HG02884 (cell line): ENCODE data around the gene EPHA6.

Experiments used
- ATAC-seq: cut with Tn5 transposase; IDR thresholded peaks from one replicate; pipeline ENCODE4 v1.9.1; 2021; ENCODE audit warnings: mild to moderate bottlenecking, moderate library complexity; ENCODE audit not compliant: unreplicated experiment

Gene EPHA6

DNA sequence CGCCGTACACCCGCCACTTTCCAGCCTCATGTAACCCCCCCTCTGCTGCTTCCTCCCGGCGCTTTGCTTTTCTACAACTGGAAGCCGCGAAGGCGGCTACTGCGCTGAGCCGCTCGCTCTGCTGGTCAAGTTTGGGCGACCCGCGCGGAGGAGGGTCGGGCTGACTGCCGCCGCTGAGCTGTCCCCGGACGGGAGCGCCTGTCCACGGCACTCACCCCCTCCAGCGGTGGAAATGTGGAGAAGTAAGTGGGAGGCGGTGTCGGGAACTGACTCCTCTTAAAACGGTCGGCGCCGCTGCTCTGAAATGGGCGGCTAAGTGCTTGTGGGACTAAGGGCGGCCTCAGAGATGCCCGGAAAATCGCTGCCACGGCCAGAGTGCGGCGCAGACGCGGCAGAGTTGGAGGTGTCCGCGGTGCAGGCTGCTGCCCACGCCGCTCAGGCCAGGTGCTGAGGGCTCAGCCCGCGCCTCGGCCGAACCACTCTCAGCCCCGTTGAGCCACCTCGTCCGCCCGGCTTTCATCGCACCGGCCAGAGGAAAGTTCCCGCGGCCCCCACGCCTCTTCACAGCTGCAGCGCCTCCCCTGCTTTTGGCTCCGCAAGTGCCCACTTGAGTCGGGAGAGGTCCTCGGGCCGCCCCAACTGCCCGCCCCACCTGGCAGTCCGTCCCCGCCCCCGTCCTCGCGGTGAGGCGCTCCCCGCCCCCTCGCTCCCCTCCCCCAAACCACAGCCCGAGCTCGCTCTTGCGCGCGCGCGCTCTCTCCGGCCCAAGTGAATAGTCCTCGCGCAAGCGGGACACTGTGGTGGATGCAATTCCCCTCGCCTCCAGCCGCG is at the start of gene EPHA6:
EPHA6 (plus strand) TSS at position 775 of the 831 bp plus-strand sequence.
- peak; percentile 24 for ATAC-seq

GRCh38 chr3:96776818-96777217 is 37.6 kb upstream of the EPHA6 start:
- no peak for ATAC-seq

- no peak for ATAC-seq
These were observed 34.6 kb upstream of the EPHA6 start for GRCh38 chr3:96779810-96780209.

DNA sequence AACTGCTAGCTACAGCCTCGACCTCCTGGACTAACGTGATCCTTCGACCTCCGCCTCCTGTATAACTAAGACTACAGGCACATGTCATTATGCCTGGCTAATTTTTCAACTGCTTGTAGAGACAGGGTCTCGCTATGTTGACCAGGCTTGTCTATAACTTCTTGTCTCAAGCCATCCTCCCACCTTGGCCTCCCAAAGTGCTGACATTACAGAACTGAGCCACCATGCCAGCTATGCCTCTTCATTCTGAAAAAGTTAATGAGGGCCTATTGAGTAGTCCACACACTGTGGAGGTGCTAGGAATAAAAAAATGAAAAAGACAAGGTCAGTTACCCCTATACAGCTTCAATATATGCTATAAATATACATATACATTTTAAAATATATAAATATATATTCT is 18.3 kb upstream of the EPHA6 start:
- no peak for ATAC-seq

DNA sequence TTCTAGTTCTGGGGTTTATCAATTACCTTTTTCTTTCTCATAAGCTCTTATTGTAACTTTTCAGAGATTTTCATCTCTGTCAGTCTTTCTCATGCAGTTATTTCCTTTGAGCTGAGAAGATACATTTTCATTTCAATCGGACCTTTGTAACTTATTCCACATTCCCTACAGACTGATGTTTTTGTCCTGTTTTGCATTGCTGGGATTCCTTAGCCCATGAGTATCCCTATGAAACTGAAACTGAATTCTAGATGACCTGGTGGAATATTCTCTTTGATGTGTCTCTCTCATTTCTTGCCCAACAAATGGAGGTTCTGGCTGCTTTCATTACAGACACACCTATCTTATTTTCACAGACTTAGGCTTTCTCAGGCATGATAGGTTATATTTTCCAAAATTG is 10.5 kb upstream of the EPHA6 start:
- ATAC-seq = no peak

- no peak for ATAC-seq
These were observed 8.1 kb upstream of the EPHA6 start for GRCh38 chr3:96806341-96806740.

DNA sequence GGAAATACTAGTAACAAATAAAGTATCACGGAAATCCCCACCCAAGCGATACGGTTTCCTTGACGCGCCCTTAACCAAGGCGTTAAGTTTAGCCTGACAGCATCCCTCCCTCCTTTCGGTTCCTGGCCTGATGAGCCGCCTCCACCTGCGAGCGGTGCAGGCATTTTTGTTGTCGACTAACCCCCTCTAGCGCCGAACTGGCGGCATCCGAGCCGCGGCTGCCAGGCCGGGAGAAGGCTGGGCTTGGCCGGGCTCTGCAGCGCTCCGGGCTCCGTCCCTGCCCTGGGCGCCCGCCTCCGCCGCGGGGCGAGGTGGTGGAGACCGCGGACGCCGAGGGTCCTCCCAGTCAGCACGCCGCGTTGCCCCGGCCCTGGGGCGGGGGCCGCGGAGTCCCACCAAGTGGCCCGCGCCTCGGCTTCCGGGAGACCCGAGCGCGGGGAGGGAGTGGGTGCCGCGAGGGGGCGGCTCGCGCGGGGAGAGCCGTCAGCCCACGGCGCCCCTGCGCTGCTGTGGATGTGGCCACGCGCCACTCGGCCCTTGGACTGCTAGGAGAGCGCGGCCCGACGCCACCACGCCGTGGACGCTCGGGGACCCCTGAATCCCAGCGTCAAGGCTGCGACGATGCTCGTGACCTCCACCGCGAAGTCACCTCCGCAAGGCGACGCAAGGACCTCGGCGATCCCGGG is 1.1 kb upstream of the EPHA6 start:
- ATAC-seq = peak; percentile 96

- no peak for ATAC-seq
These were observed 515 bp downstream of the EPHA6 start for GRCh38 chr3:96814651-96815567.

GRCh38 chr3:96831175-96831574 is 16.8 kb downstream of the EPHA6 start:
- no peak for ATAC-seq

GRCh38 chr3:96833301-96833700 is 18.9 kb downstream of the EPHA6 start:
- ATAC-seq = no peak

- ATAC-seq = no peak
These were observed 21.9 kb downstream of the EPHA6 start for GRCh38 chr3:96836153-96836915.

GRCh38 chr3:96843505-96844203 is 29.3 kb downstream of the EPHA6 start:
- ATAC-seq = no peak

DNA sequence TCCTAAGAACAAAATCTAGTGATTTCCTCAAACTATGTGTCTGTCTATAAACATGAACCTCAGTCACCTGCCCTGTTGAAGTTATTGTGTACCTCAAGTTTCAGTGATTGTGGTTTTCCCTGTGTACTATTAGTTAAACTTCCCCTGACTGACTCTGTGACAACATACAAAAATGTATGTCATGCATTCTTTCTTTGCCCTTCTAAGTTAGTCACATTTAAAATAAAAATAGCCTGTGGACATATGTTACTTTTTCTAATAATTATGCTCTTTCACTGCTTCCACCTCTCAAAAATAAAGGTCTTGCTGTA is 29.8 kb downstream of the EPHA6 start:
- no peak for ATAC-seq

- no peak for ATAC-seq
These were observed 38.5 kb downstream of the EPHA6 start for GRCh38 chr3:96852849-96853248.

- ATAC-seq = no peak
These were observed 46.5 kb downstream of the EPHA6 start for GRCh38 chr3:96860882-96861281.

DNA sequence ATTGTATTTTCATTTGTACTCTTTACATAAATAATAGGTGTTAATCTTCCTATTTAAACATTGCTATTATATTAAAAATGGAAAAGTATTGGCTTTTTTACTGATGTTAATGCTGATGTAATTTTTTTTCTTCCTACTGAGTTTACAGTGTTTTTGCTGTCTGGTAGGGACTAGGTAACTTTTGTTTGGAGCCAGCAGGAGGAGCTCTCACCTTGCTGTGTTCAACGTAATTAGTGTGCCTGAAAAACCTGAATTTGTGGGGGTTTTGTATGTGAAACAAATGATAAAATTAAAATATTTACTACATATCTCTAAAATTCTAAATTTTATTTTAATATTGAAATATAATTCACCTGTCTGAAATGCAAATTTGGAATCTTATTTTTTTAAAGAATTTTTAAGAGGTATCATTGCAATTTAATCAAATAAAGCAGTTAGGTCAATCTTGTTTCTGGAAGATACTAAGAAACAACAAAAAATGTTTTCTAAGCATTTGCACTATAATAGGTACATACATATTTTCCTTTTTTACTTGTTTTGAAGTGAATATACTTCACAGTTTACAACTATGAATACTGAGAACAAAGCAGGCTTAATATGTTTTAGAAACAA is 48.8 kb downstream of the EPHA6 start:
- peak; percentile 69 for ATAC-seq

GRCh38 chr3:96865605-96866004 is 51.2 kb downstream of the EPHA6 start:
- ATAC-seq = no peak

- no peak for ATAC-seq
These were observed 54.9 kb downstream of the EPHA6 start for GRCh38 chr3:96869316-96869715.

DNA sequence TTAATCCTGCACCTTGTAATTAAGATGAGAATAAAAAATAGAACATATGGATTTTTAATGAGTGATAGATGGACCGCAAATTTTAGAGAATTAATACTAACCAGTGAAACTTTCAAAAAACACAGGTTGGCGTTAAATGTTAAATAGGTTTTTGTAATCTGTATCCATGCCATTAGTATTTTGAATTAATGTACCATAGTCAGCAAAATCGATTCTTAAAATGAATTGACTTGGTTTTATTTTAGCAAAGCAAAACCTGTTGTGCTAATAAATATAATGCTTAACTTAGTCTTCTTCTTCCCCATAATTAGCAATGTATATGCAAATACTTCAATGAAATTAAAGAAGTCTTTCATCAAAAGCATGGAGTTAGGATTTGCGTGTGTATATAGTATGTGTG is 63.1 kb downstream of the EPHA6 start:
- ATAC-seq = no peak

- ATAC-seq = no peak
These were observed 85.6 kb downstream of the EPHA6 start for GRCh38 chr3:96900031-96900430.
